ENCODE results near the gene CAPN1. TPM values are rescaled to one million over a fixed set of nuclear protein-coding genes. Genes with fewer than 3 reads are reported as not detected.
A peak's percentile ranks its signal among the peaks of the same experiment; 100 is the strongest.

Gene CAPN1
- total and polyA plus RNA-seq, 11 donors: 67.8 to 139 (median 86.1) TPM

- 64 to 66% (median 65%) methylated on average over 24 to 26 of the region's 26 CpGs for WGBS, 4 donors
- Histone ChIP-seq H3K9me3 (no peaks in the 10 kb centered on the region), H3K4me1 (peaks cover 0 to 21% (median 11%) of the 10 kb centered on the region in 12 donors), H3K27me3 (no peaks in the 10 kb centered on the region), H3K36me3 (peaks cover 0 to 4% (median 0%) of the 10 kb centered on the region in 9 donors), H3K27ac (peak overlapping the region; percentile 71 to 96 (median 92)), H3K4me3 (peak overlapping the region; percentile 57 to 85 (median 76))
- DNase-seq (no peak), ATAC-seq (no peak)
- no peak for TF ChIP-seq POLR2A (IDR thresholded peaks at IDR 0.05)
- intact Hi-C loops (cut with DNase I): loop anchor here in 1 of 10 donors (5.0 kb wide), 1 partner anchor 71 kb away; the partner anchor contains the start of gene DPF2
These were observed 79.2 kb downstream of the CAPN1 start for GRCh38 chr11:65260756-65261590.

Other genes starting within 250 kb of the CAPN1 start
- gene GPHA2, start 246.0 kb upstream of the CAPN1 start, total RNA-seq: under 1 TPM in 1 of 9 donors, not detected in 8; 0.48 TPM
- gene GPHA2, start 246.0 kb upstream of the CAPN1 start, polyA plus RNA-seq: not detected
- not detected for gene MAJIN, start 209.8 kb upstream of the CAPN1 start, total RNA-seq
- gene MAJIN, start 209.8 kb upstream of the CAPN1 start, polyA plus RNA-seq: not detected
- gene BATF2, start 185.0 kb upstream of the CAPN1 start, total RNA-seq: 10 to 100 TPM in 1 of 9 donors, 1 to 10 TPM in 7, under 1 TPM in 1; 0.87 to 33.4 (median 1.5) TPM
- 1 to 10 TPM; 1.6 to 2.0 TPM for gene BATF2, start 185.0 kb upstream of the CAPN1 start, polyA plus RNA-seq
- gene ARL2, start 167.8 kb upstream of the CAPN1 start, total RNA-seq: 100 to 1,000 TPM in 7 of 9 donors, 10 to 100 TPM in 2; 90.3 to 241 (median 116) TPM
- gene ARL2, start 167.8 kb upstream of the CAPN1 start, polyA plus RNA-seq: 100 to 1,000 TPM; 126 to 158 TPM
- gene SNX15, start 154.5 kb upstream of the CAPN1 start, total RNA-seq: 10 to 100 TPM; 12.7 to 33.0 (median 17.9) TPM
- 10 to 100 TPM; 14.8 to 29.5 TPM for gene SNX15, start 154.5 kb upstream of the CAPN1 start, polyA plus RNA-seq
- 1 to 10 TPM; 4.3 to 9.1 (median 6.2) TPM for gene SAC3D1, start 140.7 kb upstream of the CAPN1 start, total RNA-seq
- 10 to 100 TPM in 1 of 2 donors, 1 to 10 TPM in 1; 4.8 to 14.6 TPM for gene SAC3D1, start 140.7 kb upstream of the CAPN1 start, polyA plus RNA-seq
- gene NAALADL1, start 123.4 kb upstream of the CAPN1 start, total RNA-seq: 1 to 10 TPM; 2.6 to 7.4 (median 3.4) TPM
- 1 to 10 TPM; 2.7 to 7.4 TPM for gene NAALADL1, start 123.4 kb upstream of the CAPN1 start, polyA plus RNA-seq
- 10 to 100 TPM in 1 of 9 donors, 1 to 10 TPM in 2, under 1 TPM in 6; 0.42 to 11.6 (median 0.81) TPM for gene CDCA5, start 97.9 kb upstream of the CAPN1 start, total RNA-seq
- under 1 TPM; 0.38 to 0.83 TPM for gene CDCA5, start 97.9 kb upstream of the CAPN1 start, polyA plus RNA-seq
- gene ZFPL1, start 97.7 kb upstream of the CAPN1 start, total RNA-seq: 10 to 100 TPM; 19.6 to 42.8 (median 25.0) TPM
- 10 to 100 TPM; 28.1 to 44.4 TPM for gene ZFPL1, start 97.7 kb upstream of the CAPN1 start, polyA plus RNA-seq
- 100 to 1,000 TPM in 6 of 9 donors, 10 to 100 TPM in 3; 78.4 to 165 (median 106) TPM for gene VPS51, start 85.7 kb upstream of the CAPN1 start, total RNA-seq
- 10 to 100 TPM; 94.2 to 94.3 TPM for gene VPS51, start 85.7 kb upstream of the CAPN1 start, polyA plus RNA-seq
- gene TM7SF2, start 70.1 kb upstream of the CAPN1 start, total RNA-seq: 100 to 1,000 TPM in 3 of 9 donors, 10 to 100 TPM in 6; 25.1 to 752 (median 78.6) TPM
- gene TM7SF2, start 70.1 kb upstream of the CAPN1 start, polyA plus RNA-seq: 10 to 100 TPM; 17.6 to 59.9 TPM
- gene ZNHIT2, start 64.2 kb upstream of the CAPN1 start, total RNA-seq: 10 to 100 TPM in 1 of 9 donors, 1 to 10 TPM in 8; 5.5 to 14.3 (median 7.3) TPM
- 10 to 100 TPM; 12.4 to 15.5 TPM for gene ZNHIT2, start 64.2 kb upstream of the CAPN1 start, polyA plus RNA-seq
- 100 to 1,000 TPM; 388 to 652 (median 636) TPM for gene FAU, start 59.8 kb upstream of the CAPN1 start, total RNA-seq
- 1,000 to 10,000 TPM in 1 of 2 donors, 100 to 1,000 TPM in 1; 973 to 1,119 TPM for gene FAU, start 59.8 kb upstream of the CAPN1 start, polyA plus RNA-seq
- 10 to 100 TPM; 33.1 to 66.6 (median 42.1) TPM for gene MRPL49, start 59.6 kb upstream of the CAPN1 start, total RNA-seq
- gene MRPL49, start 59.6 kb upstream of the CAPN1 start, polyA plus RNA-seq: 10 to 100 TPM; 13.7 to 59.2 TPM
- 10 to 100 TPM; 21.7 to 65.8 (median 28.2) TPM for gene SYVN1, start 47.4 kb upstream of the CAPN1 start, total RNA-seq
- gene SYVN1, start 47.4 kb upstream of the CAPN1 start, polyA plus RNA-seq: 10 to 100 TPM; 13.9 to 34.5 TPM
- not detected for gene SPDYC, start 11.7 kb upstream of the CAPN1 start, total RNA-seq
- not detected for gene SPDYC, start 11.7 kb upstream of the CAPN1 start, polyA plus RNA-seq
- 1 to 10 TPM; 3.2 to 9.0 (median 4.2) TPM for gene POLA2, start 80.0 kb downstream of the CAPN1 start, total RNA-seq
- gene POLA2, start 80.0 kb downstream of the CAPN1 start, polyA plus RNA-seq: 1 to 10 TPM; 4.3 to 6.7 TPM
- 10 to 100 TPM in 4 of 9 donors, 1 to 10 TPM in 5; 3.3 to 25.0 (median 8.9) TPM for gene CDC42EP2, start 132.9 kb downstream of the CAPN1 start, total RNA-seq
- 10 to 100 TPM; 10.3 to 16.3 TPM for gene CDC42EP2, start 132.9 kb downstream of the CAPN1 start, polyA plus RNA-seq
- 10 to 100 TPM; 41.0 to 55.4 (median 46.2) TPM for gene DPF2, start 151.9 kb downstream of the CAPN1 start, total RNA-seq
- gene DPF2, start 151.9 kb downstream of the CAPN1 start, polyA plus RNA-seq: 10 to 100 TPM; 22.9 to 35.1 TPM
- under 1 TPM in 7 of 9 donors, not detected in 2; 0.19 to 0.91 (median 0.47) TPM for gene TIGD3, start 172.8 kb downstream of the CAPN1 start, total RNA-seq
- under 1 TPM; 0.29 to 0.42 TPM for gene TIGD3, start 172.8 kb downstream of the CAPN1 start, polyA plus RNA-seq
- 10 to 100 TPM in 1 of 9 donors, 1 to 10 TPM in 8; 3.8 to 11.6 (median 6.6) TPM for gene SLC25A45, start 200.7 kb downstream of the CAPN1 start, total RNA-seq
- gene SLC25A45, start 200.7 kb downstream of the CAPN1 start, polyA plus RNA-seq: 1 to 10 TPM; 3.8 to 6.6 TPM
- gene FRMD8, start 204.7 kb downstream of the CAPN1 start, total RNA-seq: 10 to 100 TPM in 7 of 9 donors, 1 to 10 TPM in 2; 6.1 to 24.1 (median 11.3) TPM
- gene FRMD8, start 204.7 kb downstream of the CAPN1 start, polyA plus RNA-seq: 10 to 100 TPM in 1 of 2 donors, 1 to 10 TPM in 1; 8.0 to 16.3 TPM
- gene NEAT1, start 240.9 kb downstream of the CAPN1 start, total RNA-seq: 100 to 1,000 TPM in 7 of 9 donors, 10 to 100 TPM in 2; 17.0 to 760 (median 507) TPM
- 100 to 1,000 TPM; 104 to 532 TPM for gene NEAT1, start 240.9 kb downstream of the CAPN1 start, polyA plus RNA-seq

Measured in heart left ventricle (tissue), 16 donors.